SHP77 treated with DMSO at 0.1 percent for 48 hours (cell line): ENCODE results near the gene MATN1.

Source experiments
- DNase-seq: peaks from one replicate; lab custom pipeline; 2025; lab: John Stamatoyannopoulos, UW

Gene MATN1

GRCh38 chr1:30758121-30758688, 34.8 kb upstream of the MATN1 start:
- no peak for DNase-seq

- no peak for DNase-seq
Observed at GRCh38 chr1:30757352-30758120, 34.2 kb upstream of the MATN1 start, which contains the start of gene LAPTM5. Gene LAPTM5, minus strand, starts transcription at chr1:30757774. Its CDS starts 29 bp downstream, at chr1:30757745.

GRCh38 chr1:30756545-30757351, 33.4 kb upstream of the MATN1 start:
- no peak for DNase-seq

GRCh38 chr1:30756206-30756544, 32.8 kb upstream of the MATN1 start:
- no peak for DNase-seq

GRCh38 chr1:30755746-30756145, 32.4 kb upstream of the MATN1 start:
- DNase-seq = no peak

- DNase-seq = no peak
Observed at GRCh38 chr1:30755334-30755733, 31.9 kb upstream of the MATN1 start.

GRCh38 chr1:30754684-30755171, 31.3 kb upstream of the MATN1 start:
- DNase-seq = no peak

- no peak for DNase-seq
Observed at GRCh38 chr1:30753660-30754123, 30.3 kb upstream of the MATN1 start.

- DNase-seq = no peak
Observed at GRCh38 chr1:30753118-30753517, 29.7 kb upstream of the MATN1 start.

GRCh38 chr1:30752651-30752908, 29.2 kb upstream of the MATN1 start:
- no peak for DNase-seq

- no peak for DNase-seq
Observed at GRCh38 chr1:30751830-30752650, 28.7 kb upstream of the MATN1 start.

GRCh38 chr1:30750731-30751291, 27.4 kb upstream of the MATN1 start:
- no peak for DNase-seq

GRCh38 chr1:30749691-30750583, 26.6 kb upstream of the MATN1 start:
- no peak for DNase-seq

GRCh38 chr1:30748699-30749401, 25.5 kb upstream of the MATN1 start:
- no peak for DNase-seq

GRCh38 chr1:30748098-30748698, 24.8 kb upstream of the MATN1 start:
- DNase-seq = peak; percentile 94

GRCh38 chr1:30747033-30748008, 23.9 kb upstream of the MATN1 start:
- DNase-seq = no peak

- DNase-seq = no peak
Observed at GRCh38 chr1:30746212-30747032, 23.0 kb upstream of the MATN1 start.

- DNase-seq = no peak
Observed at GRCh38 chr1:30745834-30746208, 22.4 kb upstream of the MATN1 start.
